Esophagus (tissue), 2 donors: ENCODE data around the gene DDX17. TPM values are rescaled to one million over a fixed set of nuclear protein-coding genes. Genes with fewer than 3 reads are reported as not detected.

Experiments used
- polyA plus RNA-seq, 2 donors: library from polyadenylated mRNA; stranded (reverse); fragments of 200-250 nt; gene quantifications; one replicate each; pipeline ENCODE4 v1.2.3, GENCODE V29; 2013
- donor health status: healthy with polysubstance abuse.
- donor health status: Bipolar disorder and iron deficiency.

DDX17 gene
- polyA plus RNA-seq, 2 donors, result 95.5 to 143 TPM

Other genes starting within 250 kb of the DDX17 start
- gene TMEM184B, start 233.3 kb downstream of the DDX17 start, polyA plus RNA-seq, result 10 to 100 TPM; 10.8 to 14.4 TPM
- gene CSNK1E, start 188.9 kb downstream of the DDX17 start, polyA plus RNA-seq, result 100 to 1,000 TPM in 1 of 2 donors, 10 to 100 TPM in 1; 69.4 to 152 TPM
- gene KCNJ4, start 51.1 kb downstream of the DDX17 start, polyA plus RNA-seq, result not detected
- gene KDELR3, start 38.2 kb downstream of the DDX17 start, polyA plus RNA-seq, result 1 to 10 TPM; 1.0 to 1.3 TPM
- 1 to 10 TPM in 1 of 2 donors, under 1 TPM in 1; 0.51 to 1.3 TPM for gene DMC1, start 63.9 kb upstream of the DDX17 start, polyA plus RNA-seq
- gene FAM227A, start 150.1 kb upstream of the DDX17 start, polyA plus RNA-seq, result under 1 TPM; 0.06 to 0.86 TPM
- 10 to 100 TPM; 24.1 to 28.9 TPM for gene CBY1, start 150.3 kb upstream of the DDX17 start, polyA plus RNA-seq
- gene TOMM22, start 175.6 kb upstream of the DDX17 start, polyA plus RNA-seq, result 10 to 100 TPM; 14.4 to 41.1 TPM
- 10 to 100 TPM in 1 of 2 donors, 1 to 10 TPM in 1; 9.2 to 16.5 TPM for gene JOSD1, start 194.6 kb upstream of the DDX17 start, polyA plus RNA-seq
- gene GTPBP1, start 199.6 kb upstream of the DDX17 start, polyA plus RNA-seq, result 10 to 100 TPM; 12.5 to 19.4 TPM
- 10 to 100 TPM; 61.7 to 70.1 TPM for gene SUN2, start 249.7 kb upstream of the DDX17 start, polyA plus RNA-seq